Hair follicle dermal papilla cell (primary cell): ENCODE data around the gene SLC25A36. TPM values are rescaled to one million over a fixed set of nuclear protein-coding genes. Genes with fewer than 3 reads are reported as not detected.

ENCODE experiments used
- total RNA-seq: library from RNA; depleted of rRNA; stranded (reverse); fragments of >200 nt; gene quantifications from 2 replicates; pipeline ENCODE4 v1.2.3, GENCODE V29; 2012

The SLC25A36 gene
- total RNA-seq: 82.2 and 83.1 TPM in 2 replicates

GRCh38 chr3:140941434-140942220, at the start of gene SLC25A36:
Gene SLC25A36 (plus strand): TSS chr3:140941836. CDS start chr3:140942055, 219 bp downstream.

Other genes starting within 250 kb of the SLC25A36 start
- gene SPSB4, start 109.5 kb downstream of the SLC25A36 start, total RNA-seq: under 0.01 TPM in 1 of 2 replicates, not detected in the other